Measurements from ENCODE around the gene IGF1R. TPM values are rescaled to one million over a fixed set of nuclear protein-coding genes. Genes with fewer than 3 reads are reported as not detected.

The IGF1R gene
- total and polyA plus RNA-seq, 2 donors (not counting 3 experiments of a cell fraction or from before 2014, with no cell fraction given) = 16.1 to 59.1 TPM

- no peak for FAIRE-seq
- Histone ChIP-seq H3K79me2 (ENCODE audit: control insufficient read depth, insufficient read depth, low read length) (no peaks in the 10 kb centered on the region), H3K4me2 (ENCODE audit: insufficient read depth, low read length) (no peak overlapping the region), H3K9me1 (replicated peaks; ENCODE audit: control insufficient read depth, extremely low read depth, insufficient read depth, low read length) (no peaks in the 10 kb centered on the region), H4K20me1 (replicated peaks; ENCODE audit: control insufficient read depth, extremely low read depth, insufficient read depth, low read length) (no peaks in the 10 kb centered on the region), H3K27ac (ENCODE audit: insufficient read depth, low read depth, low read length) (no peak overlapping the region), H3K36me3 (ENCODE audit: control insufficient read depth in 2 of 2, extremely low read depth in 1 of 2, insufficient read depth in 2 of 2, low read length in 2 of 2) (no peaks in the 10 kb centered on the region), H3K4me3 (replicated peaks in 1 of 3; ENCODE audit: insufficient read depth in 1 of 3, low read depth in 1 of 3, low read length in 3 of 3) (no peak overlapping the region), H3K4me1 (ENCODE audit: control insufficient read depth, extremely low read depth, insufficient read depth, low read length) (no peaks in the 10 kb centered on the region), H3K9ac (replicated peaks; ENCODE audit: extremely low read depth, insufficient read depth, low read length) (no peak overlapping the region), H2AFZ (ENCODE audit: low read depth, low read length) (no peak overlapping the region), H3K9me3 (replicated peaks; ENCODE audit: control insufficient read depth, insufficient read depth, low read length) (no peaks in the 10 kb centered on the region), H3K27me3 (ENCODE audit: control insufficient read depth in 2 of 2, insufficient read depth in 2 of 2, low read length in 2 of 2) (no peaks in the 10 kb centered on the region)
- CTCF ChIA-PET = no interaction called here
- TF ChIP-seq MAX (IDR thresholded peaks at IDR 0.05; ENCODE audit: insufficient read depth, insufficient read length) (no peak), GATA2 (IDR thresholded peaks at IDR 0.05; ENCODE audit: insufficient read depth, insufficient read length, low read depth, low read length) (no peak), POLR2A (IDR thresholded peaks at IDR 0.05; ENCODE audit: low read depth, low read length) (no peak), JUN (IDR thresholded peaks at IDR 0.05; ENCODE audit: borderline replicate concordance, insufficient read depth, insufficient read length, low read depth) (no peak), CTCF (IDR thresholded peaks at IDR 0.05; ENCODE audit: extremely low read depth in 1 of 2, insufficient read depth in 1 of 2, low read depth in 1 of 2, low read length in 2 of 2) (no peak), POLR2AphosphoS5 (IDR thresholded peaks at IDR 0.05; ENCODE audit: insufficient read depth, low read depth, low read length) (no peak), FOS (IDR thresholded peaks at IDR 0.05; ENCODE audit: borderline replicate concordance, insufficient read depth, low read length) (no peak), MYC (IDR thresholded peaks at IDR 0.05; ENCODE audit: low read depth, low read length) (no peak), EZH2 (IDR thresholded peaks at IDR 0.05; ENCODE audit: borderline replicate concordance, low read depth, low read length, severe bottlenecking) (no peak)
- POLR2A ChIA-PET = no interaction called here
- intact Hi-C loops (cut with micrococcal nuclease) (no loop called here), dilution Hi-C loops (cut with MboI; ENCODE audit: extremely low pct_ligation_motif_present, low sequenced_read_pairs) (no loop called here)
- no TSS peak for BruUV-seq (replicated peaks)
- DNase-seq (ENCODE audit: low read depth, low spot score) = no peak
These were observed 346.6 kb downstream of the IGF1R start for GRCh38 chr15:98994892-98995291.
